OCI-LY3 (cell line): Measurements from ENCODE around the gene SENP1.

ENCODE experiments used
- H2AFZ ChIP-seq: fragments of 200-600, 300-600 bp; shearing (Covaris generic); 2 replicates; pipeline ENCODE4 v1.6.0; 2014; ENCODE audit warnings: antibody characterized with exemption, low read depth, low read length
- H3K27ac ChIP-seq: fragments of 200-600, 300-600 bp; sonication (generic); 2 replicates; pipeline ENCODE4 v1.5.1; 2014; ENCODE audit warnings: mild to moderate bottlenecking, low read length, moderate library complexity, mixed read lengths
- H3K27me3 ChIP-seq: fragments of 200-600, 300-600 bp; sonication (generic); 2 replicates; pipeline ENCODE4 v1.6.1; 2014; ENCODE audit warnings: low read depth, low read length, mixed read lengths
- H3K36me3 ChIP-seq: fragments of 200-600, 300-600 bp; sonication (generic); replicated peaks from 2 replicates; pipeline ENCODE3; 2014; ENCODE audit warnings: low read depth, low read length, mixed read lengths
- H3K4me1 ChIP-seq: fragments of 300-600, 200-600 bp; sonication (generic); 2 replicates; pipeline ENCODE4 v1.6.1; 2014; ENCODE audit warnings: low read length, mixed read lengths
- H3K4me2 ChIP-seq: fragments of 200-600, 300-600 bp; sonication (generic); 2 replicates; pipeline ENCODE4 v1.6.1; 2014; ENCODE audit warnings: low read length, mixed read lengths
- H3K4me3 ChIP-seq: fragments of 300-600, 200-600 bp; sonication (generic); 2 replicates; pipeline ENCODE4 v1.5.1; 2014; ENCODE audit warnings: antibody characterized with exemption, mild to moderate bottlenecking, low read length, moderate library complexity
- H3K79me2 ChIP-seq: fragments of 300-600, 200-600 bp; shearing (Covaris generic); 2 replicates; pipeline ENCODE4 v1.6.1; 2014; ENCODE audit warnings: mild to moderate bottlenecking, low read length, mixed read lengths
- H3K9ac ChIP-seq: fragments of 300-600, 200-600 bp; shearing (Covaris generic); 2 replicates; pipeline ENCODE4 v1.6.0; 2014; ENCODE audit warnings: mild to moderate bottlenecking, low read length, moderate library complexity
- H3K9me3 ChIP-seq: fragments of 200-600, 300-600 bp; shearing (Covaris generic); 2 replicates; pipeline ENCODE4 v1.6.1; 2014; ENCODE audit warnings: low read length, mixed read lengths; ENCODE audit not compliant: insufficient read depth
- H4K20me1 ChIP-seq: fragments of 200-600, 300-600 bp; sonication (generic); 2 replicates; pipeline ENCODE4 v1.6.1; 2016; ENCODE audit warnings: low read length, mixed read lengths; ENCODE audit not compliant: insufficient read depth
- EZH2phosphoT487 ChIP-seq: fragments of 200-600 bp; shearing (Covaris generic); IDR thresholded peaks from 2 replicates; pipeline ENCODE4 v1.6.1; 2018; ENCODE audit warnings: antibody characterized with exemption, mixed run types, low read depth
- TF ChIP-seq, protein P1 (sequence below): fragments of 200-600, 300-600 bp; sonication (generic); IDR thresholded peaks from 2 replicates; pipeline ENCODE4 v1.5.1; 2014; ENCODE audit warnings: antibody characterized with exemption, low read length, low read depth

The SENP1 gene

GRCh38 chr12:48123169-48123568 is 17.3 kb upstream of the SENP1 start:
- Histone ChIP-seq H3K4me2 (no peak overlapping the region), H3K79me2 (peaks cover 32% of the 10 kb centered on the region), H3K36me3 (peaks cover 46% of the 10 kb centered on the region), H3K9me3 (no peaks in the 10 kb centered on the region), H4K20me1 (no peaks in the 10 kb centered on the region), H3K4me1 (peaks cover 14% of the 10 kb centered on the region), H3K27me3 (no peaks in the 10 kb centered on the region), H3K4me3 (no peak overlapping the region), H3K27ac (no peak overlapping the region), H3K9ac (no peak overlapping the region), H2AFZ (no peak overlapping the region)
- no peak for TF ChIP-seq EZH2phosphoT487
- TF ChIP-seq, protein P1, sequence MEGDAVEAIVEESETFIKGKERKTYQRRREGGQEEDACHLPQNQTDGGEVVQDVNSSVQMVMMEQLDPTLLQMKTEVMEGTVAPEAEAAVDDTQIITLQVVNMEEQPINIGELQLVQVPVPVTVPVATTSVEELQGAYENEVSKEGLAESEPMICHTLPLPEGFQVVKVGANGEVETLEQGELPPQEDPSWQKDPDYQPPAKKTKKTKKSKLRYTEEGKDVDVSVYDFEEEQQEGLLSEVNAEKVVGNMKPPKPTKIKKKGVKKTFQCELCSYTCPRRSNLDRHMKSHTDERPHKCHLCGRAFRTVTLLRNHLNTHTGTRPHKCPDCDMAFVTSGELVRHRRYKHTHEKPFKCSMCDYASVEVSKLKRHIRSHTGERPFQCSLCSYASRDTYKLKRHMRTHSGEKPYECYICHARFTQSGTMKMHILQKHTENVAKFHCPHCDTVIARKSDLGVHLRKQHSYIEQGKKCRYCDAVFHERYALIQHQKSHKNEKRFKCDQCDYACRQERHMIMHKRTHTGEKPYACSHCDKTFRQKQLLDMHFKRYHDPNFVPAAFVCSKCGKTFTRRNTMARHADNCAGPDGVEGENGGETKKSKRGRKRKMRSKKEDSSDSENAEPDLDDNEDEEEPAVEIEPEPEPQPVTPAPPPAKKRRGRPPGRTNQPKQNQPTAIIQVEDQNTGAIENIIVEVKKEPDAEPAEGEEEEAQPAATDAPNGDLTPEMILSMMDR, result no peak

- Histone ChIP-seq H3K9me3 (no peaks in the 10 kb centered on the region), H3K27me3 (no peaks in the 10 kb centered on the region), H2AFZ (no peak overlapping the region), H3K36me3 (peaks cover 37% of the 10 kb centered on the region), H3K4me2 (no peak overlapping the region), H3K4me3 (no peak overlapping the region), H4K20me1 (no peaks in the 10 kb centered on the region), H3K4me1 (peaks cover 14% of the 10 kb centered on the region), H3K79me2 (peaks cover 28% of the 10 kb centered on the region), H3K9ac (no peak overlapping the region), H3K27ac (no peak overlapping the region)
- no peak for TF ChIP-seq EZH2phosphoT487
- TF ChIP-seq, protein P1, result no peak
Observed at GRCh38 chr12:48122065-48122834, 16.4 kb upstream of the SENP1 start.

GRCh38 chr12:48121522-48121921 is 15.6 kb upstream of the SENP1 start:
- Histone ChIP-seq H3K79me2 (peaks cover 28% of the 10 kb centered on the region), H3K4me2 (no peak overlapping the region), H3K9me3 (no peaks in the 10 kb centered on the region), H3K36me3 (peaks cover 29% of the 10 kb centered on the region), H3K9ac (no peak overlapping the region), H3K27ac (no peak overlapping the region), H3K27me3 (no peaks in the 10 kb centered on the region), H4K20me1 (no peaks in the 10 kb centered on the region), H3K4me1 (peaks cover 14% of the 10 kb centered on the region), H3K4me3 (no peak overlapping the region), H2AFZ (no peak overlapping the region)
- TF ChIP-seq, protein P1, result no peak
- no peak for TF ChIP-seq EZH2phosphoT487

- Histone ChIP-seq H2AFZ (peak overlapping the region; percentile 10; the same call in 1 of the 2 replicates), H3K27me3 (no peaks in the 10 kb centered on the region), H3K79me2 (peaks cover 28% of the 10 kb centered on the region), H3K9me3 (no peaks in the 10 kb centered on the region), H3K9ac (peak overlapping the region; percentile 75), H3K27ac (peak overlapping the region; percentile 31), H3K36me3 (peaks cover 20% of the 10 kb centered on the region), H3K4me1 (peaks cover 14% of the 10 kb centered on the region), H3K4me3 (peak overlapping the region; percentile 90), H3K4me2 (peak overlapping the region; percentile 83), H4K20me1 (no peaks in the 10 kb centered on the region)
- TF ChIP-seq, protein P1, result no peak
- no peak for TF ChIP-seq EZH2phosphoT487
Observed at GRCh38 chr12:48119834-48120195, 13.9 kb upstream of the SENP1 start.
